Measurements from ENCODE around the gene LRRTM1.
A peak's percentile ranks its signal among the peaks of the same experiment; 100 is the strongest.

Gene LRRTM1

DNA sequence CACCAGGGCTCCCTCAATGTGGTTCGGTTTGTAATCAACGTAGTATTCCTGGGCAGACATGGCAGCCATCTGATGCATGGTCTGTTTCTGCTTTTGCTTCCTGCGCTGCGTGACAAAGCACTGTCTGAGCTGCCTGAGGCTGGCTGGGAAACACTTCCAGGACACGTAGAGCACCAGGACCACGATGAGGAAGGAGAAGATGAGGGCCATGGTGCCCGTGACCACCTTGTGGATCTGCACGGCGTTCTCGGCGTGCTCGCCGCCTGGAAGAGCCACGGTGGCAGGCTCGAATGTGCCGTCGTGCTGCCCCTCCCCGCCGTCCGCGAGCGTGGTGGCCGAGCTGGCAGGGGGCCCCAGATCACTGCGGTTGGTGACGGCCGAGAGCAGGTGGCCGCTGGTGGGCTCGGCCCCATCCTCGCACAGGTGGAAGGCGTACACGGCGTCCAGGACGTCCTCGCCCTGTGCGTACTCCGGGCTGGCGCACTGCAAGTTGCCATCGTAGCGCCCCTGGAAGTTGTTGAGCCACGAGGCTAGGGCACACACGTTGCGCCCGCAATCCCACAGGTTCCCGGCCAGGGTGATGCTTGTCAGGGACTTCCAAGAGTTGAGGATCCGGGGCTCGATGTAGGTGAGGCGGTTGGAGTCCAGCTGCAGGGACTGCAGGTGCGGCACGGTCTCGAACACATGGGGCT lies 2.1 kb downstream of the LRRTM1 start:
- no peak for FAIRE-seq

DNA sequence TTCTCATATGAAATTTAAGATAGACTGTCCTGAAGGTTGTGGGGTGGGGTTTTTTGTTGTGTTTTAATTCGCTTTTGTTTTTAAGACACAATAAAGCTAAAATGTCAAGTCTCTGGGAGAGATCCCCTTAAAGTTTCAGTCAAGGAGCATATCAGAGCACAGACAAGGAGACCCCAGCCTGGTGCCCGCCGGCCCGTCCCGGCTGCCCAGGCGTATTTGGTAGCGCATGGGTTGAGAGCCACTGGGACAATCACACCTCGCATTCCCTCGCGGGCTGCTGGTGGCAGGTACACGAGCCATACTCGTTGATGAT lies 2.6 kb downstream of the LRRTM1 start:
- FAIRE-seq: no peak

DNA sequence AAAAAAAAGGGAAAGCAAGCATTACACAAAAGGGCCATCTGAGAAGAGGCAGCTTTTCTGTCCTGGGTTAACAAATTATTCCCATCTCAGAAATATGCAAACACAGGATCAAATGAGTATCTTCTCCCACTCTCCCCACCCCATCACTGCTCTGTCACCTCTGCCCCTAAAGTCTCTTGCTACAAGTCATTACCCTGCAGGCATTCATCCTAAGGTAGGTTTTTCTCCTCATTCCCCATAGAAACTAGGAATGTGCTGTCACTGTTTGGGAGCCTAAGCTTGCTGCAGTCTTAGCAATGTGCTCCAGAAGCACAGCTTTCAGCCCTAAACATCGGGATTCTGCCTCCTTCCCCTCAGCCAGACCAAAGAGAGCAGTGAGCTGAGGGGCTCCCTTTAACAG lies 3.6 kb downstream of the LRRTM1 start:
- no peak for FAIRE-seq

DNA sequence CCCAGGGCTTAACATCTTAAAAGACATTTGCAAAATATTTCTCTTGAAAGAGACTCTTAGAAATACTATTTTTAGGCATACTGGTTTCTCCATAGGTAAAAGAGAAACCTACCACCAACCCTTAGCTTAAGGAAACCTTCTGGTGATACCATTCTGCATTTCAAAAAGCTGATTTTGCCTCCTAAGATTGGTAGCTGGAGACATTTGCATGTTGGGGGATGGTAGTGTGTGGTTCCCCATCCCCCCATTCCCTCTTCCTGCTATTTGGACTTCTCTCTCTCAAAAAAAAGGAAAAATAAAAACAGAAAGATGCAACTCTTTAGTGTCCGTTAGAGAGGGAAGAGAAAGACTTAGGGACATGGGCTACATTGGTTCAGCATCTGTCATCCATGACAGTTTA lies 4.2 kb downstream of the LRRTM1 start:
- no peak for FAIRE-seq

DNA sequence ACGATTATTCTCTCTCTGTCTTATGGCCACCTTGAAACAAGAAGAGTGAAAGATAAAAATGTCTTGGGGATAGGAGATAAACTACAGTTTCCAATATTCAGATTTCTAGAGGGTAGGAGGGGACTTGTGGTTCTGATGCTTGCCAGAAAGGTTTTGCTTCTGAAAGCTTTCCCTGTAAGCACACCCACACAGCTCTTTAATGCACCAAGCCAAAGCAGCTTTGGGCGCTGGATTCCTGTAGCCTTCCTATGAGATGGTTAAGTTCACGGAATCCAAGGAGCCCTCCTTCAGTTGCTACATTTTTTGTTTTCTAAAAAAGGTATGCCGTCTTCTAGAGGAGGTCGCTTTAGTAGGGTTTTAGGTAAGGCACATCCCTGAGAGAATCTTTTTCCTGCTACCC lies 4.9 kb downstream of the LRRTM1 start:
- FAIRE-seq: no peak

DNA sequence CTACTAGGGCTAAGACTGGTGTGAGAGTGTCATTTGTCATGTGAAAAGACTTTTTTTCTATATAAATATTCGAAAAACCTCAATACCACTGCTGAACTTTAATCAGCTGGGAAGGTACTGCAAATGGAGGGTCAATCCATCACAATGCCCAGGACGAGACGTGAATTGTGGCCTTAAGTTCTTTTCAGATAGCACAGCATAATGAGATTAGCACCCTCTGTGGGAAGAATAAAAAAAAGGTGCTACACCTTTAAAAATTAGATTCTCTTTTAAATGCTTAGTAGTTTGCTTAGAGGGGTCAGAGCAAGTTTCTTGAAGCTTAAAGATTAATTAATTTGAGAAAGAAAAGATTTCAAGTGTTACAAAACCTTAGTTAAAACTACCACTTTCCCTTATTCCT lies 5.6 kb downstream of the LRRTM1 start:
- no peak for FAIRE-seq

DNA sequence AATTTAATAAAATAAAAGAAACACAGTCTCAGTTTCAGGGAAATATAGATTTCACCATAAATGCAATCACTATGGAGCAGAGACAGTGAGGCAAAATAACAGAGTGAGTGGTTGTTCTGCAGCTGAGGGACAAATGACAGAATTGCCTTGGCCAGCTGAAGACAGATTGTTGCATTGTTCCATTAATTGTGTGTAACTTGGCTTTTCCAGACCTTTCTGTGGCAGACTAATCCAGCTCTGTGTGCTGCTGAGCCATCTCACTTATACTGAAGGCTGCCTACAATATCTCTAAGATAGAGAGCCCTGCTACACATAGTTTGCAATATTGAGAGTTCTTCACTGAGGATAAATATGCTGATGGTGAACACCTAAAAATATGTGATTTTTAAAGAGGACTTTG lies 11.5 kb downstream of the LRRTM1 start:
- no peak for FAIRE-seq

DNA sequence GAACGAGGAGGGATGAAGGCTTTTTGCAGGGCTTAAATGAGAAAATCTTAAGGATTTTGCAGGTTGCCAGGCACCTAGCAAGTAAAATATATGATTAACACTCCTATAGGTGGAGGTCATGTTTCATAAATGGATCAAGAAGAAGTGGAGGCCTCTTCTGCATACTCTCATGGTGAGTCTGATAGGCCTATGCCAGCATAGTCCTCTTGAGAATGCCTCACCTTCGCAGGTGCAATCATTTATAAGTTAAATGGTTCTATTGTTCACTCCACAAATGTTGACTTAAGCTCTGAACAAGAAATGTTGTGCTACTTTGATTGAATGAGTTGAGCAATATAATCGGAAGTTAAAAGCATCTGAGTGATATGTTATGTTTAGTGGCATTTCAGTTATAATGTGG lies 12.1 kb downstream of the LRRTM1 start:
- no peak for FAIRE-seq

DNA sequence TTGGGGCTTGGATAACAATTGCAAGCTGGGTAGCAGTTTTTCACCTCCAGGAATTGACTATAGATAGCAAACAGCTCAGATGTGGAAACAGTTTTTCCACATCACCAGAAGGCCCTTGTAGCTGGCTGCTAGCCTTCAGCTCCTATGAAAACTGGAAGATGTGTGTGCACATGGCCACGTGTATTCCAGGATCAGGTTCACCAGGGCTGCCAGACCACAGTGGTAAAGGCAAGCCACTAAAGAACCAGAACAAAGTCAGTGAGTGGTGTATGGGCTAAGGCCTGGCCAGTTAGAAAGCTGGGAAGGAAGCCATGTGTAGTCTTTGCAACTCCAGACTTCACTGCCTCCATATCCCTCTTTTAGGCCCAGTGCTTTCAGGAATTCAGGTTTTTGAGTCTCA lies 12.9 kb downstream of the LRRTM1 start:
- FAIRE-seq: no peak

DNA sequence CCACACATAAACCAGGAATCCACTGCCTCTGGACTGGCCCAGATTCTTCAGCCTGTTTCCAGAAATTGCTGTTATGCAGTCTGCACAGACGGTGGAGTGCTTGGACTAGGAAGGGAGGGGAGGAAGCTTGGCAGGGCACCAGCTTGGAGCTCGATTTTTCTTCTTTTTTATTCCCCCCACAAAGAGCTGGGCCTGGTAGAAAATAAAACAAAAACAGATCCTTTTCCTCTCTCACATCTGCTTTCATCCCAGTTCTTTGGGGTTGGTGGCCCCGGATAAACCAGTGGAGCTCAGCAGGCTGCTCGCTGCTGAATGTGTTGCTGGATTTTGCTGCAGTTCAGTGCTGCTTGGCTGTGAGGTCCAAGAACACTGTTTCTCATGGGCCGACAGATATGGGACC lies 16.0 kb downstream of the LRRTM1 start:
- FAIRE-seq: peak; percentile 96

DNA sequence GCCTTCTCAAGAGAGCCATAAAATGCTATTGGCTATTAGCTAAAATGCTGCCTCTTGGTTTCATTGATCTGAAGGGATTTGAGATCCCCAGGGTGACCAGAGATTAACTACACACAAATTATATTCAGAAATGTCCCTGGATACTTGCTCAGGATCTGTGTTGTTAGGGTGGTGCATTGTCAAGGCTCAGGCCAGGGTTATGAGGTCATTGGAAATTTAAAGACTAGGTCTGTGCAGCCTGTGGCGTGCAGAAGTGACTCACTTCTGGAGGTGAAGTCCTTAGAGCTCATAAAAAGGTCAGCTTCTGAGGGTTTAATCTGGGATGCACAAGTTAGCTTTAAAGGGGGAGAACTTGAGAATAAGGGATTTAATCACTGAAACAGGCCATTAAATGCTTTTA lies 23.5 kb downstream of the LRRTM1 start:
- FAIRE-seq: no peak

DNA sequence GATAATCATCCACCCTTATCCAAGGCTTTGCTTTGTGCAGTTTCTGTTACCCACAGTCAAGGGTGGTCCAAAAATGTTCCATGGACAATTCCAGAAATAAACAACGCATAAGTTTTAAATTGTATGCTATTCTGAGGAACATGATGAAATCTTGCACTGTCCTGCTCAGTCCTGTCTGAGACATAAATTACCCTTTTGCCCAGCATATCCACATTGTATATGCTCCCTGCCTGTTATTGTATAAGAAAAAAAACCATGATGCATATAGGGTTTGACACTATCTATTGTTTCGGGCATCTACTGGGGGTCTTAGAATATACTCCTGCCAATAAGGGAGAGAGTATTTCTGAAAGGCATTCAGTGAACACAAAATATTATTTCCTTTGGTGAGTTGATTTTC lies 24.0 kb downstream of the LRRTM1 start:
- no peak for FAIRE-seq

DNA sequence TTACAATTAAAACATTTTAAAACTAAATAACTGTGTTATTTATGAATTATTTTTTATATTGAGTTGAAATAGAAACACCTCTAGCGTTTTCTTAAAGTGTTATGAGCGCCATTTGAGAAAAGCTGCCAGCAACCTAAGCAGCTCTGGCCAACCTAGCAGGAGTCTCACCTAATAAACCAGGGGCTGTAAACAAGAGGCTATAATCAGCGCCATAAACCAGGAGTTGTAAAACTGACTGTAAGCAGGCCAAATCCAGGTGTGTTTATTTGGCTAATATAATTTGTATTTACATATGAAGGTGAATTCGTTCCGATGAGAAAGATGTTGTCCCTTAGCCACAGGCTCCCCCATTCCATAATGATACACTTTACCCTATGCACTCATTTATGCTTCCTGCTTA lies 34.7 kb downstream of the LRRTM1 start:
- no peak for FAIRE-seq

DNA sequence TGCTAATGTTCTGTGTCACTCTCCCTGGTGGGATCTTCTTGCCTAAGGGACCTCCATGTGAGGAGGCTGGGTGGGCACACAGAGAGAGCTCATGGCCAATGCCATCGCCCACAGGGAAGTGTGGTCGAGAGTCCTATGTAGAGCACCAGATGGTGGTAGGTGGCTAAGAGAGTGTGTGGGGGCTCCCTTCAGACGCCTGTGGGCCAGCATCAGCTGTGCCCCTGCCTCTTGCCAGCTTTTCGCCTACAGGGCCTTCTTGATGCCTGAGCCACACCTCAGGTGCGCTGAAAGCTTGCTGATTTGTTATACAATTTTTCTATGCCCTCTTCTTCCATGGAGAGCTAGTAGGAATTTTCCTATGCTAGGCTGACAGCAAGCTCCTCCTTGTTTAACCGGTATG lies 38.3 kb downstream of the LRRTM1 start:
- no peak for FAIRE-seq

DNA sequence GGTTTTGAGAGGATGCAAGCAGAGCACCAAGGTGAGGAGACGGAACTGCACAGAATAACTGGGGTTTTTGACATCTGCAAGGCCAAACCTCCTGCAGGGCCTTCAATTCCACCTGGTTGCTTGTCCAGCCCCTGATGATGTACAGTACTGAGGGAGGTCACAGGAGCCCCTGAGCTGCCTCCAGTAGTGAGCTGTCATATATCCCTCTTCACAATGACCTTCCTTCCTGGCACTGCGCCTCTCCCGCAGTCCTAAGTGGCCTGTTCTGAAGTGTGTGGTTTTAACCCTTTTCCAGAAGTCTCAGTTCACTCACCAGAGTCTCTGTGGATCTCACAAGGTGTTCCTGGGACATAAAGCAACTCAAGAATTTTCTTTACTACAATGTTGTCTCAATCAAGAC lies 45.3 kb downstream of the LRRTM1 start:
- FAIRE-seq: no peak

DNA sequence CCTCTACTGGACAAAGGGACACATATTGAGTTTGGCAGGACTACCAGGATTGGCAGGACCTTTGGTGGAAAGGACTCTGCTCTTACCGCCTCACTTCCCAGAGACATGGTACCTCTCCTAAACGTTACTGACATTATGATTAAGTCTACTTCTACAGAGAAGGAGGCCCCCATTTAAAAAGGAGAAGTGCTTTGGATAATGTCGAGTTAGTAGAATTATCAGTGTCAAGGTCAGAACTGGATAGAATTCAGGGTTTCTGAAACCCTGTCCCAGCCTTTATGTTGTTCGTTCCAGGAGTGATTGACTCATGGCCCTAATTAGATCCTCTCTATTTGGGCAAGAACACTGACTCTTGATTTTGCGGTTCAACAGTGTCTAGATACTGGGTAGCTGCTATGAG lies 45.8 kb downstream of the LRRTM1 start:
- no peak for FAIRE-seq

DNA sequence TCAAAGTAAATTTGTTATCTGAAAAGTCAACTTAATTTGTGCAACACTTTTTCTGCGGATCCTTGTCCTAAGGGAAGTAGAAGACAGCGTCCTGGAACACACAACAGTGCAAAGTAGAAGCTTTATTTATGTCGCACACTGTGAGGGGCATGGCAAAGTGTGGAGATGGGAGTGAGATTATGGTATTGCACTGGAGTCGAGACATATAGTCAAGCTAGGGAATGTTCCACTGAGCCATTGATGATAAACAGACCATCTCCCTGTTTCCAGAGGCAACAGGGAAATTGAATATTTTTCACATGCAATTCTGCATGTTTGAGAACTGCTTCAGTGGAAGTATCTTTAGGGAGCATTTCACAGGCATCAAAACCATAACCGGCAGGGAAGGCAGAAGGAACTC lies 46.2 kb downstream of the LRRTM1 start:
- no peak for FAIRE-seq

DNA sequence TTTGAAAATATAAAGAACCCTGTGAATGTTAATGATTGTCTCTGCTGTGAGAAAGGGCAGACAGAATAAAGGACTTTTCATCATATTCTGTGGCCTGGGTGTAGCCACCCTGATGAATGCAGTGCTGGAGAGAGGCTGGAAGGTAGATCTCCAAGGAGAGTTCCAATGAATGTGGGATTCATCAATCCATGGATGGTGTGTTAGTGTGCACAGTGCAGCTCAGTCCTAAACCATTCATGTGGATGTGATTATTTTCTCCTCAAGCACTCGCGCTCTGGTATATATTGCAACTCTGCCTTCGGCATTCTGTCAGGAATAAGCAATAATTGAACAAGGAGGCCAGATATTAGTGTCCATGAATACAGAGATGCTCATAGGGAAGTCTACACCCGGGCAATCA lies 47.1 kb downstream of the LRRTM1 start:
- no peak for FAIRE-seq

DNA sequence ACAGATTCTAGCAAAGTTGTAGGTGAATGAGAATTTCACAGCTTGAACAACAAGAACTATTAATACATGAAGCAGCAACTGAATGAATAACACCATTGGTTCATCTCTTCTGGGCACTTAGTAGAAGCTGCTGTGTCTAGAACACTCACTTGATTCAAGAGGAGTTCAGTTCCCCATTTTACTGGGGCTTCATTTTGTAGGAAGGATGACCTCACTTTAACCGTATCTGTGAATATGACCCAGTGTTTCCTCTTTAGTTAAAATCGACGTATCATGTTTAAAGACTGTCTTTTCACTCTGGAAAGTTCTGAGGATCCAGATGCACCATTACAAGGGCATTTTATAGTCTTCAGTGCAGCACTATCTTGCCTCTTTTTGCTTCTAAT lies 47.8 kb downstream of the LRRTM1 start:
- FAIRE-seq: no peak

DNA sequence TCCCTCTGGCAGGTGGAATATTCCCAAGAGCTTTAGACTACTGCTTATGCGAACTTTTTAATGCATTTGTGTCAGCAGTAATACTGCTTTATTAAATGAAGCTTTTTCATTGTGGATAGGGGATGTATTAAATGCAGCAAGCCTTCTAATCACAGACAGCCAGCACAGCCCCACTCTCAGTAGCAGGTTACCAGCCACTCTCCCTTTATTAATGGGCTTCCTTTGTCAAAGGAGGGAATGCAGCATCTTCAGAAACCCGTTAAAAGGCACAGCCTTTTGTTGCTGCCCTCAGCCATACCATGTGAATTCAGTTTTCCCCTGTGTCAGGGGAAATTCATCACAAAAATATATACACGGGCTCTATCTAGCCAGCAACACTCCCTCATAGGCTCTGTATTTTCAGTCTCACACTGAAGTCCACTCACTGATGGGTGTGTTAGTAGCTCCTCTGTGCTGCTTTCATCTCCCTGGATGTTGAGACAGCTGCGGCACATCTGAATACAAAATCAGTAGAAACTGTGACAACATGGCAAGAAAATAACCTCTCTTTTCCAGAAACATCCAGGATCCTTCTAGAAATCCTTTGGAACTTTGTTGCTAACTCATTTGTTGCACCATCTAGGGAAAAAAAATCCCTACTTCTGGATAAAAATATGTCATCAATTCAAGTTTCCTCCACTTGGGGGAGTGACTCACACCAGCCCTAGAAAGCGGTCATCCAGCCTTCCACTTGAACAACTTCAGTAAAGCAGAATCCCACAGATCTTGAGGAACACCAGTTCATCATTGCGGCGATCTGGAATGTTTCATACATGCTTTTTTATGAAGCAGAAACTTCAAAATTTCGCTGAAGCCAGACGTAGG lies 48.4 kb downstream of the LRRTM1 start:
- no peak for FAIRE-seq

DNA sequence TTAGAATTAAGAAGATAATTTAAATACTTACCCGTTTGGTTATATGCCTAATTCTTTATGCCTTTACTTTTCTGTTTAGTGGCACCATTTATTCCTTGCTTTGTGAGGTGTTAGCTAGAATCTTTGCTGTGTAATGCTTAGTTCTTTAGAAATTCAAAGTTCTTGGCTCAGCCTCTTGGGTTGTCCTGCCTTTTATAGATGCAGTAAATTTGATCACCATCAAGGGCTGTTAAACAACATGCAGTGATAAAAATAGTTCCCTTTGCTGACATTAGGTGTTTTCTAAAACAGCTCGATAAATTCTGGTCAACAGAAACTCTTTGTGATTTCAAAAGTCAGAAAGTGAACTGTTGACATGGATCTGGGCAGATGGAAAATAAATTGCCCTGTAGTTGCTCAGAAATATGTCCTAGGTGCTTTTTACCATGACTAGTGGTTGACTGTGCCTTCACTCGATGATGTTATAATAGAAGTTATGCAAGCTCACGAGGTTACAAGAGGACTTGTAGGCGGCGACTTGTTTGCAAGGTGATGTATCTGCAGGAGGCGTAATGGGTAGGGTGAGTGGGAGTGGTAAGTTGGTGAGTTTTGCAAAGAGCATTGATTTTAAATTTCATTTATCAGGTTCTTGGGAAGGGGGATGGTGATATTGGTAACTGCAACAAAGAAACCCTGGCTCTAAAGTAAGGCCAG lies 52.1 kb downstream of the LRRTM1 start:
- FAIRE-seq: peak; percentile 67

Measured in endometrium (tissue), 2 donors.